Ammon's horn (tissue), 1 donor: ENCODE results near the gene PANK4.

Source experiments
- DNase-seq: peaks from one replicate; pipeline ENCODE4 v3.0.0-alpha.2; 2016; ENCODE audit warnings: low spot score

Gene PANK4

DNA sequence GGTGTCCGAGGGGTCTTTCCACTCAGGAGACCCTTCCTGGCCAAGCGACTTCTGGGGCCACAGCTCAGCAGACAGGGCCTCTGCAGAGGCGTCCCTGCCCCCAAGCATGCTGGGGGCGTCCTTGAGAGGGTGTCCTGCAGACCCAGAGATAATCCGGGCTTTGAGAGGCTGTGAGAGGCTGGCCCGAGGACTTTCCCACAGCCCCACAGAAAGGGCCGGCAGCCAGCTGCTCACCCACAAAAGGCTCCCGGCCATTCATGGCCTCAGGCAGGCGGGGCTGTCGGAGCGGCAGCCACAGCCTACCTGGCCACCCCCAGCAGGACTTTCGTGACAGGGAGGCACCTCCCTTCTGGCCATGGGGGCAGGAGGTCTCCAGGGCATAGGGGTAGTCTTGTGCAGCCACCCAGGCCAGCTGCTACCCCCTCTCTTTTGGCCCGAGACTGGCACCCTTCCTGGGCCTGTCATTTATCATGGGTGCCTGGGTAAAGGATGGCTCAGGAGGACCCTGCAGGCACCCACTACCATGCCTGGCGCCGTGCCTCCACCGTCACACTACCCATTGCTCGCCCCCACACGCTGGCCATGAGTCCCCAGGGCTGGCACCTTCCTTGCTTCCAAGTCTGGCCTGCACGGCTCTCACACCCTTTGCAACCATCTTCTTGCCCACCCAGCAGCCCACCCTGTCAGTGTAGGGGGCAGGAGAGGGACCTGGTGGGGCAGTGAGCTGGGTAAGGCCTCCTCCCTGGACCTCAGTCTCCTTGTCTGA lies 18.7 kb upstream of the PANK4 start:
- no peak for DNase-seq

- no peak for DNase-seq
Measured at GRCh38 chr1:2544093-2544874, 17.9 kb upstream of the PANK4 start.

- peak; percentile 69 for DNase-seq
Measured at GRCh38 chr1:2543543-2544092, 17.2 kb upstream of the PANK4 start.

- no peak for DNase-seq
Measured at GRCh38 chr1:2542246-2542915, 16.0 kb upstream of the PANK4 start.

DNA sequence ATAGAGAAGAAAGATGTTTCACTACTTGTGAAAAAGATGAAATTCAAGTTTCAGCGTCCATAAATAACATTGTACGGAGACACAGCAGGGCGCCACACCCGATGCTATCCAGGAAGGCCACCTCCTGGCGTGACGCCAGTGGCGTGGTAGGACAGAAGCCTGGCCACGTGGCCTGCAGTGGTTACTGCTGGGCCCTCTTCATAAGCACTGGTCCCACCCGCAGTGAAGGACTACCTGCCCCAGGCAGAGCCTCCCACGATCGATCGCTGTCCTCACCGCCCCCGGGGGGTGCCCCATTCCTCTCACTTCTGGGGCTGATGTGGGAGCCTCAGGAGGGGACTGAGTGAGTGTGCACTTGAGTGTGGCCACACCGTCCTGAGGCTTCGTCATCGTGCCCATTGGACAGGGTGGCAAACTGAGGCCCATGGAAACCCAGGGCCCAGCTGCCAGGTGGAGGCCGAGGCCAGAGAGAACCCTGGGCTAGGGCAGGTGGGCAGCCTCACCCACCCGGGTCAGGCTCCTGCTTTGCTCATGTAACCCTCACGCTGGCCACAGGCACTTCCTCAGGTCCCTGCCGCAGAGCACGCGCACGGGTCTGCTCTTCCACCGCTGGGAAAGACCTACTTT lies 15.3 kb upstream of the PANK4 start:
- DNase-seq, result no peak

DNA sequence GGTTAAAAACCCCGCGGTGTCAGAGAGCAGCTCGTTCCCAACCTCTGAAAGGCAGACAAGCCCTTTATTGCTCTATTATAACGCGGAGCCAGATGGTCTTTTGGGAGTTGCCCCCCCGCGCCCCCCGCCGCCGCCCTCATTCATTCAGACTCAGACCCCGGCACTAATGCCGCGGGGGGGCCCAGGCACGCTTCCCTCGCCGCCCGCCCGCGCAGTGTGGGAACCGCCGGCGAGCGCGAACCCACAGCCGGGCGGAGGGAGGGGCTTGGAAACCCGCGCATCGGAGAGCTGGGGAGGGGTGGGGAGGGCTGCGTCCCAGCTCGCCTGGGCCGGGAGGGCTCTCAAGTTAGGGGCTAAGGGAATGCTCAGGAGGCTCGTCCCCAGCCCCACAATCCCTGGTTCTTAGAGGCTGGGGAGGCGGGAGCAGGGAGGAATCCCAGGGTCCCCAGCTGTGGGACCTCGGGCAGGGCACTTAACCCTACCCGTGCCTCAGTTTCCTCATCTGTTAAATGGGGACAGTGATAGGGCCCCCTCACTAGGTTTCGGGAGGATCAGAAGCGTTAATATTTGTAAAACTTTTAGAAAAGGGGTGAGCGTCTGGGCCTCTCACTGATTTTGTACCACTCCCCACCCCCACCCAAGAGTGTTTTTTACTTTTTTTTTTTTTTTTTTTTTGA lies 14.6 kb upstream of the PANK4 start:
- DNase-seq, result no peak

- no peak for DNase-seq
Measured at GRCh38 chr1:2539312-2539907, 13.0 kb upstream of the PANK4 start.

- no peak for DNase-seq
Measured at GRCh38 chr1:2538872-2539271, 12.5 kb upstream of the PANK4 start.

GRCh38 chr1:2538376-2538775 lies 12.0 kb upstream of the PANK4 start:
- no peak for DNase-seq

DNA sequence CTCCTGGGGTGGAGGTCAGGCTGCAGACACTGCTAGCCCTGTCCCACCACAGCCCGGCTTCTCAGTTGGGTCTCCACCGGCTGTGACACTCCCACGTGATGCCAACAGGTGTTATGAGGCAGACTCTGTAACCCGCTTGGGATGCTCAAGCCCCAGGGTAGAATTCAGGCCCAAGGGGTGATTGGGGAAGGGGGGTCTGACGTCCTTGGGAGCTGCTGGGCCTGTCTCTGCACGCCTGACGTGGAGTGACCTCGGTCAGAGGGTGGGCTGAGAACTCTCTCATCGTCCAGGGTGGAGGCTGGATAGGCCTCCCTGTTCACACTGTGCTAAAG lies 11.4 kb upstream of the PANK4 start:
- no peak for DNase-seq

DNA sequence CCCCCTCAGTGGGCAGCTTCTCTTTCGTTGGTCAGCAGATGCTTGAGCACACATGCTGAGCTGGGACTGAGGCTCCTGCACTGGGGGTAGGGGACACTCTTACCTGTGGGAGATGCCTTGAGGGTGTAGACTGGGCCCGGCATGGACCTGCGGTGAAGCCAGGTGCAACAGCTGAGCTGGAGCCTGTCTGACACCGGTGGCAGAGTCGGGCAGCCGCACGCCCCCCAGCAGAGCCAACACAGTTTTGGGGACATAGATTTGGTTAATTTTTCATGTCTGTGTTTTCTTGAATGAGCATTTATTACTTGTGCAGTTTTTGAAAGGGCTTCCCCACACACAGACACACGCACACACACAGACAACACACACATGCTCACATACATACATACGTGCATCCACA lies 9.6 kb upstream of the PANK4 start:
- no peak for DNase-seq

- DNase-seq, result no peak
Measured at GRCh38 chr1:2535455-2535854, 9.1 kb upstream of the PANK4 start.

DNA sequence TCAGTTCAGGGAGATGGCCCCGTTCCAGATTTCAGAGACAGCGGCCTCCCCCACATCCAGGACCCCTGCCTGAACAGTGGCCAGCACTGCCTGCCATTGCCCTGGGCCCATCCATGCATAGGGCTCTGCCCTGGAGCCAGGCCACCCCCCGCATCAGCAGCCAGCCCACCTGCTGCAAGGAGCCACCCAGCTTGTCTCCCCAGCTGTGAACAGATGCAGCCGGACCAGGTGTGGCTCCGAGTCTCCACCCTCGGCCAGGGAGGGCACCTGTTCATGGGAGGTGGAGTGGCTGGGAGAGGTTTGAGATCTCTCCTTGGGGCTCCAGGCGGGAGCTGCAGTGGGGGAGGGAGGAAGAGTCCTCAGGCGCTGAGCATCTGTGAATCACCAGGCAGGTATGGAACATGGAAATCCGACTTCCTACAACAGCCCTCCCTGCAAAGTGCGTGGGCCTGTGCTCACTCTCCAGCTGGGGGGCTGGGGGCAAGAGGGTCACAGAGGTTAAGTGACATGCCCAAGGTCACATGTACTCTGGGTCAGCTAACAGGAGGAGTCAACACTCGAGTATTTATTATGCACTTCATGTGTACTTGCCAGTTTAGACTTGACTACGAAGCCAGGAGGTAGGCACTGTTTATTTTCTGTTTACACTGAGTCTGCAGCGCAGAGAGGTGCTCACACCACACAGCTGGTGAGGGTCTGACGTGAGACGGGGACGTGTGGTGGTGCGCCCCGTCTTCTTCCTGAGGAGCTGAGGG lies 8.5 kb upstream of the PANK4 start:
- no peak for DNase-seq

GRCh38 chr1:2534315-2534686 lies 7.9 kb upstream of the PANK4 start:
- no peak for DNase-seq

DNA sequence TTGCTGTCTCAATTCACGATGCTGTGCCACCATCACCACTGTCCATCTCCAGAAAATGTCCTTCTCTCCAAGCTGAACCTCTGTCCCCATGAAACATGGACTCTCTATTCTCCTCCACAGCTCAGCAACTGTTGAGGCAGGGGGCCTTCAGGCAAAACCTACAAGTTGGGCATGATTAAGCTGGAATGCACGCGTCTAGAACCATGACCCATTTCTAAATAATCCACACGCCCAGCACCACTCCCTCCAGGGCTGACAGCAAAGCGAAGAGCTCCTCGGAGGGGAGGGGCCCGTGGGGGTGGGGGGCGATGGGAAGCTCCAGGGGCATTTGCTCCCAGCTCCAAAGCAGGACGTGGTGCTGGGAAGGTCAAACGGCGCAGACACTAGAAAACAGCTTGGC lies 7.0 kb upstream of the PANK4 start:
- DNase-seq, result no peak

DNA sequence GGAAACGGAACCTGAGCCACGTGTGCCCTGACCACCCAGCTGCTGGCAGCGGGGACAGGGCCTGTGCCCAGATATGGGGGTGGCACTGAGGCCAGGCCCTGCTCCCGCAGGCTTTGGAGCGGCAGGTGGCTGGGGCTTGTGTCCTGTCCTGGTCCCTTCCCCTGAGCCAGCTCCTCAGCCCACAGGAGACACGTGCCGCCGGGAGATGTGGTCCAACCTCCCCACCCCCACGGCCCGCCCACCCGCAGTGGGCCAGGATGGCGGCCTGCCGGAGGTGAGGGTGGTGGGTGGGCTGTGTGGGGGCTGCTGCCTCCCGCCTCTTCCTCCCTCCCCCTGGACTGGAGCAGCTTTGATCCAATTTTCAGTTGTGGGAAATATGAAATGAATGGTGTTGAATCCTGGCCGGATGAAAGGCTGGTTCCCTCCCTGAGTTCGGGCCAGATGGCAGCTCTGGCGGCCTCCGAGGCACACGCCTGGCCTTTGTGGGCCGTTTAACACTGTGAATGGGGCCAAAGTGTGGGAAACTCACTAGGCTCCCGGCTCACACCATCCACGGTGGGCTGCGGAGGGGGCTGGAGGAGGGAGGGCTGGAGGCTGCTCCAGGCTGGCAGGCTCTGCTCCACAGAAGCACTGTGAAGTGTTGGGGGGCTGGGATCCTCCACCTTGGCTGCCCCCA lies 6.2 kb upstream of the PANK4 start:
- peak; percentile 53 for DNase-seq

DNA sequence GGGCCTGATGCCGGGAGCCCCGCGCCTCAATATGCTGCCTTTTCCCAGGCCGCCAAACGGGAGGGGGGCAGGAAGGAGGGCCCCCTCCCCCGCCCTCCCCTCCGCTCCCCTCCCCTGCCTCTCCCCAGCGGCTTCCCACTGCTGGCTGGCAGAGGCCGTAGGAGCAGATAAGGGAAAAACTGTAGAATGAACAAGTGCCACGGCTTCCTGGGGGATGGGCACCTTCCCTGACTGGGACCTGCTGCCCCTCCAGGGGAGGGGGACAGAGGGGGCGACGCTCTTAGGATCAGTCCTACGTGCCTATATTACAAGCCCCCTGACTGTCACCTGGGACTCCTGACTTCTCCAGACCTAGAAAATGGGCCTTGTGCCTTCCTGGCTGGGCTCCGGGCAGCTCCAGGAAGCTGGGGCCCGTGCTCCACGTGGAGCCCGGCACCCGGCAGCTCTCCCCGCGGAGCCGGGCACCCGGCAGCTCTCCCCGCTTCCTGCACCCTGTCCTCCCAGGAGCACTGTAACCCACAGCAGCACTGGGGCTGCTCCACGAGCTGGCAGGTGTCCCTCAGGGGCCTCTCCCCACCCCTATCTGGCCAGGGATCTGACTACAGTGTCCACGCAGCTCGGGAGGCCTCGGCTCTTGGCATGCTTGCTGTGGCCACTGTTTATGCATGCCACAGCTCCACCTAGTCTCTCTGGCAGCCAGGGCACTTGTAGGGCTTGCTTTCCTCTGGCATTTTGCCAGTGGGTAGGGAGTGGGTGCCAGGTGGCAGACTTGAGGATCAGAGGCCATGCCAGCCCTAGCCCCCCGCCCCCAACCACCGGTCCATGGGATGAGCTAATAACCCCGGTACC lies 4.3 kb upstream of the PANK4 start:
- DNase-seq, result peak; percentile 54

DNA sequence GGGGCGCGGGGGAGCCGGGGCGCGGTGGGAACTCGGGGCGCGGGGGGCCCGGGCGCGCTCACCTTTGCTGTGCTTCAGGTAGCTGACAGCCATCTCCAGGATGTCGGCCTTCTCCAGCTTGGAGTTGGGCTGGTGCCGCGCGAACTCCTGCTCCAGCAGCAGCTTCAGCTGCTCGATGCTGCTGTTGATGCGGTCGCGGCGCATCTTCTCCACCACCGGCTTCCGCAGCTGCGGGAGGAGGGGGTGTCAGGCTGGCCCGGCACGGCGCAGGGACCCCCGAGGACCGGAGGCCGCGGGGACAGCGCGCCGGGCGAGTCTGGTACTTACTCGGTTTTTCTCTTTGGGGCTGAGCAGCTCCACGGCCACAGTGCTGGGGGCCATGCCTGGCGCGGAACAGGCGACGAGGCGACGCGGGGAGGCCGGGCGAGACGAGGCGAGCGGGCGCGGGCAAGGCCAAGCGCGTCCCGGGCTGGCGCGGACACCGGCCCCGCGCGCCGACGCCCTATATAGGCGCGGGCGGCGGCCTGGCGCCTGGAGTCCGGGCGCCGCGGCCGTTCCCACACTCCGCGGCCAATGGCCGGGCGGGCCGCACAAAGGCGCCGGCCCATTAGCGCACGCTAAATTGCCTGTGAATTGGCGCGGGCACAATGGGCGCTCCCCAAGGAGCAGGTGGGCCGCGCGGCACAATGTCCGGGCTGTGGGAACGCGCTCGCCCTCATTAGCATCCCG lies 3.6 kb upstream of the PANK4 start, which contains the start of gene HES5:
HES5 (minus strand) TSS at position 480 of the 729 bp plus-strand sequence; CDS start at position 381, 99 bp downstream.
- DNase-seq, result peak; percentile 66
